ENCODE data around the gene TMED9. TPM values are rescaled to one million over a fixed set of nuclear protein-coding genes. Genes with fewer than 3 reads are reported as not detected.

TMED9 gene
- total and polyA plus RNA-seq, 3 donors from 2014 or later = 122 to 140 (median 128) TPM

DNA sequence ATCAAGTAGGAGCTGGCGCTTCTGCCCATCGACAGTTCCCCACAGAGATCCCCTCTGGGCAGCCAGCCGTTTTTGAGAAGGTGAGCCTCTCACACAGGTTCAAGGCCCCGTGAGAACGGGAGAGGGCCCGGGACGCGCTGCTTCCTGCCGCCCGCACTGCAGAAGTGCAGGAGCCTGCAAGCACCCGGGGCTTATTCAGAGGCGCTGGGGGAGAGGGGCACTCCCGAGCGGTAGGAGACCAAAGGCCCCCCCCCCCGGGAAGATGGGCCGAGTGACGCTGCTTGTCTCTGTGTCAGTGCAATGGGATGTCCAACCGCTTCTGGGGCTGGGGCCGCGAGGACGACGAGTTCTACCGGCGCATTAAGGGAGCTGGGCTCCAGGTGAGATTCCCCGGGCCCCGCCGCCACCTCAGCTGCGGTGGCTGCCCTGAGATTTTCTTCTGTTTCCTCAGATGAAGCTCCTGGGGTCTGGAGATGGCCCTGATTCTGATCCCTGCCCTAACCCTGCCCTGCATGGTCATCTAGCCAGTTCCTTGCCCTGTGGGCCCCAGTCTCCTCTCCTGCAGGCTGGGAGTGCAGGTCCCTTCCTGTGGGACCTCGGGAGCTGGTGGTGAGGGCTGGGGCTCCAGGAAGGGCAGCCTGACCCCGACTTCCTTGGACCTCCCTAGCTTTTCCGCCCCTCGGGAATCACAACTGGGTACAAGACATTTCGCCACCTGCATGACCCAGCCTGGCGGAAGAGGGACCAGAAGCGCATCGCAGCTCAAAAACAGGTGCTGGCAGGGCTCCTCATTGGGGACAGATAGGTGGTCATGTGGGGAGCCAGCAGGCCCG lies 16.5 kb downstream of the TMED9 start:
- Histone ChIP-seq H3K4me3 (no peak overlapping the region), H3K27ac (no peak overlapping the region), H3K27me3 (no peaks in the 10 kb centered on the region), H3K9me3 (no peaks in the 10 kb centered on the region), H3K4me1 (peaks cover 17% of the 10 kb centered on the region), H3K36me3 (ENCODE audit: low read depth, missing control alignments) (no peaks in the 10 kb centered on the region)
- WGBS, 2 donors = 70 to 88% methylated on average over 2 to 37 of the region's 37 CpGs
- DNase-seq = no peak
- intact Hi-C loops (cut with DNase I; ENCODE audit: low total_unique reads) = no loop called here
- TF ChIP-seq, protein P1, sequence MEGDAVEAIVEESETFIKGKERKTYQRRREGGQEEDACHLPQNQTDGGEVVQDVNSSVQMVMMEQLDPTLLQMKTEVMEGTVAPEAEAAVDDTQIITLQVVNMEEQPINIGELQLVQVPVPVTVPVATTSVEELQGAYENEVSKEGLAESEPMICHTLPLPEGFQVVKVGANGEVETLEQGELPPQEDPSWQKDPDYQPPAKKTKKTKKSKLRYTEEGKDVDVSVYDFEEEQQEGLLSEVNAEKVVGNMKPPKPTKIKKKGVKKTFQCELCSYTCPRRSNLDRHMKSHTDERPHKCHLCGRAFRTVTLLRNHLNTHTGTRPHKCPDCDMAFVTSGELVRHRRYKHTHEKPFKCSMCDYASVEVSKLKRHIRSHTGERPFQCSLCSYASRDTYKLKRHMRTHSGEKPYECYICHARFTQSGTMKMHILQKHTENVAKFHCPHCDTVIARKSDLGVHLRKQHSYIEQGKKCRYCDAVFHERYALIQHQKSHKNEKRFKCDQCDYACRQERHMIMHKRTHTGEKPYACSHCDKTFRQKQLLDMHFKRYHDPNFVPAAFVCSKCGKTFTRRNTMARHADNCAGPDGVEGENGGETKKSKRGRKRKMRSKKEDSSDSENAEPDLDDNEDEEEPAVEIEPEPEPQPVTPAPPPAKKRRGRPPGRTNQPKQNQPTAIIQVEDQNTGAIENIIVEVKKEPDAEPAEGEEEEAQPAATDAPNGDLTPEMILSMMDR (IDR thresholded peaks at IDR 0.05) = no peak
- no peak for TF ChIP-seq POLR2A (IDR thresholded peaks at IDR 0.05)

DNA sequence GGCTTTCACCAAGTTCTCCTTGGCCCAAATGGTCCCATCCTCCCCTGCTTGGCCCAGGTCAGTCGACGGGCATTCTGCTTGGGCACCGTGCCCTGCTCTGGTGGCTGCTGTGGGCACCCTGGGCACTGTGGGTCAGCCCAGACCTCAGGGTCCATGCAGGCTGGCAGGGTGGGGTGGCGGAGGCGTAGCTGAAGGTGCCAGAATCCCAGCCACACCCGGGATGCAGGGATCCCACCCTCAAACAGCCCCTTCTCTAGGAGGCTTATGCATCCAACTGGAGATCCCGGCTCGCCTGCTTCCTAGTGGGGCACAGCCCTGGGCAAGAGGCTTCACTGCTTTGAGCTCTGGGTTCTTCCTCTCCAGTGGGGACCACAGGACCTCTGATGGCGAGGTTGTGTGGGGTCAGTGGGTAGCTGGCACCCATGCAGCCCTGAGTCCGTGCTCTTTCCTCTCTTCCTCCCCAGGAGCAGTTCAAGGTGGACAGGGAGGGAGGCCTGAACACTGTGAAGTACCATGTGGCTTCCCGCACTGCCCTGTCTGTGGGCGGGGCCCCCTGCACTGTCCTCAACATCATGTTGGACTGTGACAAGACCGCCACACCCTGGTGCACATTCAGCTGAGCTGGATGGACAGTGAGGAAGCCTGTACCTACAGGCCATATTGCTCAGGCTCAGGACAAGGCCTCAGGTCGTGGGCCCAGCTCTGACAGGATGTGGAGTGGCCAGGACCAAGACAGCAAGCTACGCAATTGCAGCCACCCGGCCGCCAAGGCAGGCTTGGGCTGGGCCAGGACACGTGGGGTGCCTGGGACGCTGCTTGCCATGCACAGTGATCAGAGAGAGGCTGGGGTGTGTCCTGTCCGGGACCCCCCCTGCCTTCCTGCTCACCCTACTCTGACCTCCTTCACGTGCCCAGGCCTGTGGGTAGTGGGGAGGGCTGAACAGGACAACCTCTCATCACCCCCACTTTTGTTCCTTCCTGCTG lies 17.4 kb downstream of the TMED9 start:
- Histone ChIP-seq H3K4me3 (no peak overlapping the region), H3K36me3 (ENCODE audit: low read depth, missing control alignments) (no peaks in the 10 kb centered on the region), H3K27me3 (no peaks in the 10 kb centered on the region), H3K9me3 (no peaks in the 10 kb centered on the region), H3K27ac (peak overlapping the region in 1 of 2 donors; percentile 31), H3K4me1 (peaks cover 17% of the 10 kb centered on the region)
- whole genome bisulfite sequencing, 2 donors = 81 to 83% methylated on average over 7 to 21 of the region's 21 CpGs
- TF ChIP-seq POLR2A (IDR thresholded peaks at IDR 0.05) = no peak
- TF ChIP-seq, protein P1 (IDR thresholded peaks at IDR 0.05) = no peak
- intact Hi-C loops (cut with DNase I; ENCODE audit: low total_unique reads) = no loop called here
- peak; percentile 32 for DNase-seq

DNA sequence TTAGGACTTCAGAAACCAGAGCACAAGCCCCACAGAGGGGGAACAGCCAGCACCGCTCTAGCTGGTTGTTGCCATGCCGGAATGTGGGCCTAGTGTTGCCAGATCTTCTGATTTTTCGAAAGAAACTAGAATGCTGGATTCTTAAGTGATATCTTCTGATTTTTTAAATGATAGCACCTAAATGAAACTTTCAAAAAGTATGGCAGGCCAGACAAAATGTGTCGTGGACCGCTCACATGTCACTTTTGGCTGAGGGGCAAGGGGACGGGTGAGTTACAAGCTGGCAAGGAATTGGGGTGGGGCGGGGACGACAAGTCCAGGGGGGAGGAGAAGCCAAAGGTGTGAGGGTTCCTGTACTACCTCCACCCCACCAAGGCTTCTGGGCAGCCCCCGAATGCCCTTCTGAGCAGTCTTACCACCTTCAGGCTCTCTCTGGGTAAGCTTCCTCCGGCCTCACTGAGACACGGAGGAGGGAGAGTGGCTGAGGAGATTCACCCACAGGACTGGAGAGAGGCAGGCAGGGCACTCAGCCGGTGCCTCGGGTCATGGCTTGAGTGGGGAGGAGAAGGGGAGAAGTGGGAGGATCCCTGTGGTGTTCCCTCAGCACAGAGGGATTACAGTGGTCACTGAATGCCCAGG lies 18.2 kb downstream of the TMED9 start:
- WGBS, 2 donors = 72 to 75% methylated on average over 12 of the region's 13 CpGs

DNA sequence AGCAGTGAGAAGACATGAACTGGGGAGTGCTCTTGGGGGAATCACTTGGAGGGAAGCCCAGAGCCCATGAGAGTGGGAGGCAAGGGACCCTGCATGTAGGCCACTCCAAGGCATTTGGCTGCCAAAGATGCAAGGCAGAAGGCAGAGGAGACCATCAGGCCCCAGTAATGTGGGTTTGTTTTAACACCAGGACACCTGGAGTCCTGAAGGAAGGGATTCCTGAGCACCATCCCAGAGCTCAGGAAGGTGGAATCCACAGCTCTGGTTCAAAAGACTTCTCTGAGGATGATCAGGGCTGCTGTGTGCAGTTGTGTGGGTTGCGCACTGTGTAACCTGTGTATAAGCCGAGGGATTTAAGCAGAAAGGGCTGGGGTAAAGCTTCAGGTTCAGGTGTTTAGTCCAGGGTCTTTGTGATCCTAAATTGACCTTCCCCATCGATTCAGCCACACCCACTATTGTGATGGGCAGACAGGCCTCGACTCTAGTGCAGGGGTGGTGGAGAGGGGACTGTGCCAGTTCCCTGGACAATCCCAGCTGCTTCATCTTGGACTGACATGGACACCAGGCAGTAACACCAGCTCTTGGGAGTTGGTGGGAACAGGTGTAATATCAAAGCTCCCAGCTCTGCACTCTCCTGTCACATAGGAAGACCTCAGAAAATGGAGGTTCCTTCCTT lies 18.9 kb downstream of the TMED9 start:
- TF ChIP-seq, protein P1 (IDR thresholded peaks at IDR 0.05) = no peak
- no peak for TF ChIP-seq POLR2A (IDR thresholded peaks at IDR 0.05)
- 81 to 85% methylated on average over 3 to 4 of the region's 4 CpGs for WGBS, 2 donors
- no peaks in the 10 kb centered on the region for H3K9me3 ChIP-seq
- DNase-seq = no peak
- peaks cover 17% of the 10 kb centered on the region for H3K4me1 ChIP-seq
- intact Hi-C loops (cut with DNase I; ENCODE audit: low total_unique reads) = no loop called here
- no peak overlapping the region for H3K4me3 ChIP-seq
- H3K36me3 ChIP-seq (ENCODE audit: low read depth, missing control alignments) = no peaks in the 10 kb centered on the region
- no peaks in the 10 kb centered on the region for H3K27me3 ChIP-seq
- H3K27ac ChIP-seq = no peak overlapping the region

More for the DNA sequence above, 18.2 kb downstream of the TMED9 start:
- TF ChIP-seq, protein P1 (IDR thresholded peaks at IDR 0.05) = no peak
- no peak for TF ChIP-seq POLR2A (IDR thresholded peaks at IDR 0.05)
- H3K27ac ChIP-seq = peak overlapping the region in 1 of 2 donors; percentile 31
- peaks cover 17% of the 10 kb centered on the region for H3K4me1 ChIP-seq
- intact Hi-C loops (cut with DNase I; ENCODE audit: low total_unique reads) = no loop called here
- H3K36me3 ChIP-seq (ENCODE audit: low read depth, missing control alignments) = no peaks in the 10 kb centered on the region
- no peaks in the 10 kb centered on the region for H3K9me3 ChIP-seq
- no peak overlapping the region for H3K4me3 ChIP-seq
- DNase-seq = peak; percentile 53
- no peaks in the 10 kb centered on the region for H3K27me3 ChIP-seq

All from testis (tissue), 3 donors.